Right lobe of liver (tissue), 4 donors: ENCODE results near the gene TRIM17.

Experiments used
- CTCF ChIP-seq, 4 donors: fragments of 200-600 bp in 3 of 4; fragments of 450-650 bp in 1 of 4; IDR thresholded peaks; one replicate each; pipeline versions ENCODE4 v1.5.1 to v1.8.0; 2016 to 2022; ENCODE audit warnings: antibody characterized with exemption in 4 of 4, mild to moderate bottlenecking in 2 of 4
- POLR2A ChIP-seq: fragments of 450-650 bp; IDR thresholded peaks from one replicate; pipeline ENCODE4 v1.6.1; 2017; ENCODE audit warnings: antibody characterized with exemption, mild to moderate bottlenecking
- donor health status: DM: no; HTN: no; CAD: no.
- donor health status: DM: no; HTN: no; CAD: no.
- donor health status: DM: no; HTN: yes; CAD: no.

- TF ChIP-seq CTCF (IDR thresholded peaks at IDR 0.05) = no peak
- TF ChIP-seq POLR2A = no peak
Observed at GRCh38 chr1:228373681-228374571, 42.7 kb downstream of the TRIM17 start.
